Endothelial cell (in vitro differentiated cells): Measurements from ENCODE around the gene ADGRG3. TPM values are rescaled to one million over a fixed set of nuclear protein-coding genes. Genes with fewer than 3 reads are reported as not detected.
A peak's percentile ranks its signal among the peaks of the same experiment; 100 is the strongest.

Experiments
- DNase-seq: peaks from one replicate; pipeline ENCODE4 v3.0.0; 2021; ENCODE audit warnings: low spot score
- H3K27ac Mint-ChIP-seq: one replicate; pipeline ENCODE4 v1.8.0; 2021; ENCODE audit warnings: mixed read lengths, inconsistent platforms; ENCODE audit not compliant: unreplicated experiment
- H3K27me3 Mint-ChIP-seq: one replicate; pipeline ENCODE4 v1.8.0; 2021; ENCODE audit warnings: mild to moderate bottlenecking, moderate library complexity, mixed read lengths, inconsistent platforms; ENCODE audit not compliant: unreplicated experiment
- H3K36me3 Mint-ChIP-seq: one replicate; pipeline ENCODE4 v1.8.0; 2021; ENCODE audit warnings: mild to moderate bottlenecking, low read depth, mixed read lengths, inconsistent platforms; ENCODE audit not compliant: unreplicated experiment
- H3K4me1 Mint-ChIP-seq: one replicate; pipeline ENCODE4 v1.8.0; 2021; ENCODE audit warnings: mild to moderate bottlenecking, mixed read lengths, inconsistent platforms; ENCODE audit not compliant: unreplicated experiment
- H3K4me3 Mint-ChIP-seq: one replicate; pipeline ENCODE4 v1.8.0; 2021; ENCODE audit warnings: mild to moderate bottlenecking, mixed read lengths, inconsistent platforms; ENCODE audit not compliant: unreplicated experiment
- H3K9me3 Mint-ChIP-seq: one replicate; pipeline ENCODE4 v1.8.0; 2021; ENCODE audit warnings: mixed read lengths, inconsistent platforms; ENCODE audit not compliant: unreplicated experiment
- CTCF ChIP-seq: fragments of 200-600 bp; sonication (generic); IDR thresholded peaks from one replicate; pipeline ENCODE4 v1.5.0; 2021; ENCODE audit warnings: antibody characterized with exemption; ENCODE audit not compliant: unreplicated experiment
- total RNA-seq: library from RNA; stranded (reverse); fragmentation: NEBNext Ultra II Directional; extraction: Animal tissue kit (Norgen Biotek cat#: 25700); gene quantifications from one replicate; pipeline ENCODE4 v1.2.1, GENCODE V29; 2021; ENCODE audit not compliant: unreplicated experiment

The ADGRG3 gene
- total RNA-seq, 1 donor from 2014 or later: 0.31 TPM

GRCh38 chr16:57647136-57647875 is 20.8 kb upstream of the ADGRG3 start:
- H3K27me3 Mint-ChIP-seq: peaks cover 11% of the 10 kb centered on the region
- DNase-seq: no peak

GRCh38 chr16:57648125-57648524 is 20.0 kb upstream of the ADGRG3 start:
- H3K4me1 Mint-ChIP-seq: peaks cover 32% of the 10 kb centered on the region
- DNase-seq: no peak
- peaks cover 11% of the 10 kb centered on the region for H3K27me3 Mint-ChIP-seq
- no peaks in the 10 kb centered on the region for H3K36me3 Mint-ChIP-seq
- peak overlapping the region; percentile 80 for H3K27ac Mint-ChIP-seq
- H3K4me3 Mint-ChIP-seq: no peak overlapping the region
- no peak for TF ChIP-seq CTCF
- H3K9me3 Mint-ChIP-seq: no peaks in the 10 kb centered on the region

More at GRCh38 chr16:57647136-57647875, 20.8 kb upstream of the ADGRG3 start:
- TF ChIP-seq CTCF: no peak
- Mint-ChIP-seq H3K9me3 (no peaks in the 10 kb centered on the region), H3K36me3 (no peaks in the 10 kb centered on the region), H3K27ac (peak overlapping the region; percentile 80), H3K4me1 (peaks cover 32% of the 10 kb centered on the region), H3K4me3 (no peak overlapping the region)

- H3K9me3 Mint-ChIP-seq: no peaks in the 10 kb centered on the region
- peak; percentile 100 for TF ChIP-seq CTCF
- peaks cover 32% of the 10 kb centered on the region for H3K4me1 Mint-ChIP-seq
- no peaks in the 10 kb centered on the region for H3K36me3 Mint-ChIP-seq
- peaks cover 11% of the 10 kb centered on the region for H3K27me3 Mint-ChIP-seq
- H3K4me3 Mint-ChIP-seq: no peak overlapping the region
- DNase-seq: peak; percentile 92
- H3K27ac Mint-ChIP-seq: no peak overlapping the region
Measured at GRCh38 chr16:57648581-57649442, 19.3 kb upstream of the ADGRG3 start.

GRCh38 chr16:57649443-57649751 is 18.7 kb upstream of the ADGRG3 start:
- Mint-ChIP-seq H3K36me3 (no peaks in the 10 kb centered on the region), H3K4me1 (peaks cover 32% of the 10 kb centered on the region), H3K9me3 (no peaks in the 10 kb centered on the region), H3K27me3 (peaks cover 11% of the 10 kb centered on the region), H3K27ac (no peak overlapping the region), H3K4me3 (no peak overlapping the region)
- TF ChIP-seq CTCF: no peak
- DNase-seq: no peak

- Mint-ChIP-seq H3K36me3 (no peaks in the 10 kb centered on the region), H3K27me3 (peaks cover 11% of the 10 kb centered on the region), H3K4me3 (no peak overlapping the region), H3K27ac (no peak overlapping the region), H3K4me1 (peaks cover 32% of the 10 kb centered on the region), H3K9me3 (no peaks in the 10 kb centered on the region)
- TF ChIP-seq CTCF: no peak
- DNase-seq: no peak
Measured at GRCh38 chr16:57649846-57650245, 18.3 kb upstream of the ADGRG3 start.
